Type B pancreatic cell (in vitro differentiated cells): ENCODE measurements around the gene SLC17A5. TPM values are rescaled to one million over a fixed set of nuclear protein-coding genes. Genes with fewer than 3 reads are reported as not detected.
A peak's percentile ranks its signal among the peaks of the same experiment; 100 is the strongest.
"Not testable (repeated sequence)": the region's sequence is repeated elsewhere in the genome, so short reads cannot be mapped to it uniquely, and the experiment has no call there.

ENCODE experiments used
- DNase-seq: peaks from one replicate; pipeline ENCODE4 v3.0.0; 2021; ENCODE audit warnings: mixed read lengths; ENCODE audit not compliant: unreplicated experiment; ENCODE audit errors: extremely low spot score
- H3K27ac Mint-ChIP-seq: 2 replicates; pipeline ENCODE4 v1.8.0; 2021; ENCODE audit warnings: mild to moderate bottlenecking, mixed read lengths
- H3K27me3 Mint-ChIP-seq: 2 replicates; pipeline ENCODE4 v1.8.0; 2021; ENCODE audit warnings: mixed read lengths
- H3K36me3 Mint-ChIP-seq: 2 replicates; pipeline ENCODE4 v1.8.0; 2021; ENCODE audit warnings: mixed read lengths
- H3K4me1 Mint-ChIP-seq: one replicate; pipeline ENCODE4 v1.8.0; 2021; ENCODE audit warnings: mixed read lengths; ENCODE audit not compliant: unreplicated experiment
- H3K4me3 Mint-ChIP-seq: 2 replicates; pipeline ENCODE4 v1.8.0; 2021; ENCODE audit warnings: mild to moderate bottlenecking, mixed read lengths
- H3K9me3 Mint-ChIP-seq: 2 replicates; pipeline ENCODE4 v1.8.0; 2021; ENCODE audit warnings: mixed read lengths
- total RNA-seq: library from RNA; stranded (reverse); gene quantifications from 2 replicates; pipeline ENCODE4 v1.2.1, GENCODE V29; 2021; ENCODE audit warnings: low replicate concordance
- TF ChIP-seq, protein P1 (sequence below): fragments of 200-600 bp; sonication (generic); conservative IDR thresholded peaks from 2 replicates; pipeline ENCODE4 v1.5.0; 2021; ENCODE audit warnings: antibody characterized with exemption, mild to moderate bottlenecking

The SLC17A5 gene
- total RNA-seq, 1 donor from 2014 or later, result 9.7 TPM

DNA sequence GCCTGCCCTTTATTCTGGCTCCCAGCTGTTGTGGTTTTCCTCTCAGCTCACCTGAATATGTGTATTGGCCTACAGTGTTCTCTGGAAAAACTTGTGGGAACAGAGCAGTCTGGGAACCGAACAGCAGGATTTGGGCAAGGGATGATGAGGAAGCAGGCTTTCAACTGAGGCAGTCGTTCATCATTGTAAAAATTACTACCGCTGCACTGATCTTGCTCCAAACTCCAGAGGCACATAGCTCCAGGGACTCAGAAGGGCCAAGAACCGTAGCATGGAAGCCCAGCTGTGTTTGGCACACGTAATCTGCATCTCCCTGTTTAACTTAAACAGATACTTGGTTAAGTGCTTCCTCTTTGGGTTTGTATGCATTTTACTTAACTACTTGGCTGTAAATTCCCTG lies 84.7 kb downstream of the SLC17A5 start:
- Mint-ChIP-seq H3K27ac (no peak overlapping the region), H3K27me3 (no peaks in the 10 kb centered on the region), H3K4me1 (peaks cover 5% of the 10 kb centered on the region), H3K4me3 (no peak overlapping the region), H3K36me3 (no peaks in the 10 kb centered on the region), H3K9me3 (no peaks in the 10 kb centered on the region)
- TF ChIP-seq, protein P1, sequence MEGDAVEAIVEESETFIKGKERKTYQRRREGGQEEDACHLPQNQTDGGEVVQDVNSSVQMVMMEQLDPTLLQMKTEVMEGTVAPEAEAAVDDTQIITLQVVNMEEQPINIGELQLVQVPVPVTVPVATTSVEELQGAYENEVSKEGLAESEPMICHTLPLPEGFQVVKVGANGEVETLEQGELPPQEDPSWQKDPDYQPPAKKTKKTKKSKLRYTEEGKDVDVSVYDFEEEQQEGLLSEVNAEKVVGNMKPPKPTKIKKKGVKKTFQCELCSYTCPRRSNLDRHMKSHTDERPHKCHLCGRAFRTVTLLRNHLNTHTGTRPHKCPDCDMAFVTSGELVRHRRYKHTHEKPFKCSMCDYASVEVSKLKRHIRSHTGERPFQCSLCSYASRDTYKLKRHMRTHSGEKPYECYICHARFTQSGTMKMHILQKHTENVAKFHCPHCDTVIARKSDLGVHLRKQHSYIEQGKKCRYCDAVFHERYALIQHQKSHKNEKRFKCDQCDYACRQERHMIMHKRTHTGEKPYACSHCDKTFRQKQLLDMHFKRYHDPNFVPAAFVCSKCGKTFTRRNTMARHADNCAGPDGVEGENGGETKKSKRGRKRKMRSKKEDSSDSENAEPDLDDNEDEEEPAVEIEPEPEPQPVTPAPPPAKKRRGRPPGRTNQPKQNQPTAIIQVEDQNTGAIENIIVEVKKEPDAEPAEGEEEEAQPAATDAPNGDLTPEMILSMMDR, result no peak
- DNase-seq, result no peak

DNA sequence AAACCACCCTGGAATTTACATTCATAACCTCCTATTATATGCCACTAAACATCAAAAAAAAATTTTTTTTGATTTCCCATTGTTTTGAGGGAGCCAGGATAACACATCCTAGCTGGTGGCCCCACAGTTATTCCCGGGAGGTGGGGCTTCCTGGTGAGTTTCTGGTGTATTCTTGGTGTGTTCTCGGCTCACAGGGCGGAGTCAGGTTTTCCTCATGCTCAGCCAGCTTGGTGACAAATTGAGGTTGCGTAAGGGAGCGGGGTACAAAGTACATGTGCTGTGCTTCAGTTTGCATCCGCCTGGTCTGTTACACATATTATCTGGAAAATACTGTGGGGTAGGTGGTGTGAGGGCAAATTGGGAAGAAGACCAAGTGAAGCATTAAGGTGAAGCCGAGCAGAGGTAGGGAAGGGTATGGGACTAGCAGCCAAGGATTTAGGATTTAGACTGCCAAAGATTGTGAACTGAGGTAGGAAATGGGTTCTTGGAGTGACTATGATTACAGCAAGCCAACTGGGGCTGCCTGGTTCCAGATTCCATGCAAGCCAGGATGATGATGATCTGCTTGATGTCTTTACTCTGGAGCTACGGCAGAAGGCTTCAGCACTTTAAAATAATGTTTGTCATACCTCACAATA lies 86.7 kb downstream of the SLC17A5 start:
- Mint-ChIP-seq H3K36me3 (no peaks in the 10 kb centered on the region), H3K27me3 (no peaks in the 10 kb centered on the region), H3K27ac (peak overlapping the region; percentile 85), H3K9me3 (no peaks in the 10 kb centered on the region), H3K4me3 (no peak overlapping the region), H3K4me1 (peaks cover 5% of the 10 kb centered on the region)
- no peak for DNase-seq
- TF ChIP-seq, protein P1, result no peak

DNA sequence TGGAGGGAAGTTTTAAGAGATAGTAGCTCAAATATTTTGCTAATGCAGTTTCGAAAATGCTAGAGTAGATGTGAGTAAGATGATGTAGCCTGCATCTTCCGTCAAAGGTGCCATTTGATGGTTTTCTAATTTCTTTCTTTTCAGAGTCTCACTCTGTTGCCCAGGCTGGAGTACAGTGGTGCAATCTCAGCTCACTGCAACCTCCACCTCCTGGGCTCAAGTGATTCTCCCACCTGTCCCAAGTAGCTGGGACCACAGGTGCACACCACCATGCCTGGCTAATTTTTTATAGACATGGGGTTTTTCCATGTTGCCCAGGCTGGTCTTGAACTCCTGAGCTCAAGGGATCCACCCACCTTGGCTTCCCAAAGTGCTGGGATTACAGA lies 87.3 kb downstream of the SLC17A5 start:
- H3K27ac Mint-ChIP-seq, result peak overlapping the region; percentile 85
- H3K4me1 Mint-ChIP-seq, H3K36me3 Mint-ChIP-seq, DNase-seq, H3K9me3 Mint-ChIP-seq, H3K4me3 Mint-ChIP-seq, H3K27me3 Mint-ChIP-seq: not testable (repeated sequence)

DNA sequence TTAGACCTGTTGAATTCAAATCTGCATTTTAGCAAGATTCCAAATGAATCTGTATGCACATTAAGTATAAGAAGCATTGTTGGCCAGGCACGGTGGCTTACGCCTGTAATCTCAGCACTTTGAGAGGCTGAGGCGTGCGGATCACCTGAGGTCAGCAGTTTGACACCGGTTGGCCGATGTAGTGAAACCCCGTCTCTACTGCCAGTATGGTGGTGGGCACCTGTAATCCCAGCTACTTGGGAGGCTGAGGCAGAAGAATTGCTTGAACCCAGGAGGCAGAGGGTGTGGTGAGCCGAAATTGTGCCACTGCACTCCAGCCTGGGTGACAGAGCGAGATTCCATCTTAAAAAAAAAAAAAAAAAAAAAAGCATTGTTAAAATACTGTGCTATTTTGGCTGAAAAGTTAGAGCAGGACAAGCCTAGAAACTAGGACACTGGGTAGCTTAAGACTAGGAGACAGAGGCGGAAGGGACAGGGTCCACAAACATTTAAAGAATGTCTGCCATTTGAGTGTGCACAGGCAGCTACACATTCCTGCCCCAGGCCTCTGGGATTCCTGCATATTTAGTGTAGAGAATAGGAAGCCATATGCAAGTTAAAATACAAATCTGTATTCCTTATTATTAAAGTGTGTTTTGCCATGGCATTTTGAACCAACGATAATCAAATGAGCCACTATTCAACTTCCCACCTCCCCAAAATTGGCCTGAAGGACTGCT lies 87.9 kb downstream of the SLC17A5 start:
- H3K36me3 Mint-ChIP-seq, result no peaks in the 10 kb centered on the region
- H3K27me3 Mint-ChIP-seq, result no peaks in the 10 kb centered on the region
- peaks cover 6% of the 10 kb centered on the region for H3K4me1 Mint-ChIP-seq
- peaks cover under 1% of the 10 kb centered on the region for H3K9me3 Mint-ChIP-seq
- H3K27ac Mint-ChIP-seq, result peak overlapping the region; percentile 75
- no peak for DNase-seq
- TF ChIP-seq, protein P1, result no peak
- no peak overlapping the region for H3K4me3 Mint-ChIP-seq

DNA sequence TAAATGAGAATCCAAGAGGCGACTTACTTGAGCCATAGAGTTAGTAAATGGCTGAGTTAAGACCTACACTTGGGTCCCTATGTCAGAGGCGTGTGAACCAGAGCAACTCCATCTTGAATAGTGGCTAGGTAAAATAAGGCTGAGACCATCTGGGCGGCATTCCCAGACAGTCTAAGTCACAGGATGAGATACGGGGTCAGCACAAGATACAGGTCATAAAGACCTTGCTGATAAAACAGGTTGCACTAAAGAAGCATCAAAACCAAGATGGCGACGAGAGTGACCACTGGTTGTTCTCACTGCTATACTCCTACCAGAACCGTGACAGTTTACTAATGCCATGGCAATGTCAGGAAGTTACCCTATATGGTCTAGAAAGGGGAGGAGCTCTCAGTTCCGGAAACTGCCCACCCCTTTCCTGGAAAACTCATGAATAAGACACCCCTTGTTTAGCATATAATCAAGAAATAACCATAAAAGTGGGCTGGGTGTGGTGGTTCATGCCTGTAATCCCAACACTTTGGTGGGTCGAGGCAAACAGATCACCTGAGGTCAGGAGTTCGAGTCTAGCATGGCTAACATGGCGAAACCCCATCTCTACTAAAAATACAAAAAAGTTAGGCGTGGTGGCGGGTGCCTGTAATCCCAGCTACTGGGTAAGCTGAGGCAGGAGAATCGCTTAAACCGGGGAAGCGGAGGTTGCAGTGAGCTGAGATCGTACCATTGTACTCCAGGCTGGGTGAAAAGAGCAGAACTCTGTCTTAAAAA lies 89.0 kb downstream of the SLC17A5 start:
- Mint-ChIP-seq H3K4me1 (peaks cover 13% of the 10 kb centered on the region), H3K4me3 (no peak overlapping the region), H3K27ac (no peak overlapping the region), H3K9me3 (peaks cover 5% of the 10 kb centered on the region), H3K27me3 (no peaks in the 10 kb centered on the region), H3K36me3 (no peaks in the 10 kb centered on the region)
- DNase-seq, result no peak
- TF ChIP-seq, protein P1, result no peak

DNA sequence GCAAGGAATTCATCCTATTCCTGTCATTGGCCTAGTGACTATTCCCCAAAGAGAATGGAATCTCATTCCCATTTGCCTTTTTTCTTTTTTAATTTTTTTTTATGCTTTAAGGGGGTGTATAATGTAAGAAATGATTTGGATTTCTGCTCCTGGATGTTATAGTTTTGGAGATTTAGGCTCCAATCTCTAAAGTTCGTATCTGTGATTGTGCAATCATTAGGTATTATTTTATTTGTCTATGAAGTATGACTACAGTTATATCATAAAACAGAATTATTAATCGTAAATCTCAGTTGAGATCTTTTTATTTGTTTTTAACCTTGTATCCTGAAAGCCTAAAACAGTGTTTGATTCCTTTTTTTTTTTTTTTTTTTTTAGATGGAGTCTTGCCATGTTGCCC lies 91.2 kb downstream of the SLC17A5 start:
- TF ChIP-seq, protein P1, result no peak
- no peaks in the 10 kb centered on the region for H3K36me3 Mint-ChIP-seq

More for the DNA sequence above, 91.2 kb downstream of the SLC17A5 start:
- Mint-ChIP-seq H3K4me3 (no peak overlapping the region), H3K27ac (no peak overlapping the region), H3K9me3 (peaks cover 5% of the 10 kb centered on the region), H3K4me1 (peaks cover 13% of the 10 kb centered on the region), H3K27me3 (no peaks in the 10 kb centered on the region)
- no peak for DNase-seq
